ENCODE data around the gene PYCARD. TPM values are rescaled to one million over a fixed set of nuclear protein-coding genes. Genes with fewer than 3 reads are reported as not detected.
"Not testable (repeated sequence)": the region's sequence is repeated elsewhere in the genome, so short reads cannot be mapped to it uniquely, and the experiment has no call there.

PYCARD gene
- polyA plus RNA-seq, 12 donors, result 3.8 to 28.0 (median 6.0) TPM; not detected in 1

DNA sequence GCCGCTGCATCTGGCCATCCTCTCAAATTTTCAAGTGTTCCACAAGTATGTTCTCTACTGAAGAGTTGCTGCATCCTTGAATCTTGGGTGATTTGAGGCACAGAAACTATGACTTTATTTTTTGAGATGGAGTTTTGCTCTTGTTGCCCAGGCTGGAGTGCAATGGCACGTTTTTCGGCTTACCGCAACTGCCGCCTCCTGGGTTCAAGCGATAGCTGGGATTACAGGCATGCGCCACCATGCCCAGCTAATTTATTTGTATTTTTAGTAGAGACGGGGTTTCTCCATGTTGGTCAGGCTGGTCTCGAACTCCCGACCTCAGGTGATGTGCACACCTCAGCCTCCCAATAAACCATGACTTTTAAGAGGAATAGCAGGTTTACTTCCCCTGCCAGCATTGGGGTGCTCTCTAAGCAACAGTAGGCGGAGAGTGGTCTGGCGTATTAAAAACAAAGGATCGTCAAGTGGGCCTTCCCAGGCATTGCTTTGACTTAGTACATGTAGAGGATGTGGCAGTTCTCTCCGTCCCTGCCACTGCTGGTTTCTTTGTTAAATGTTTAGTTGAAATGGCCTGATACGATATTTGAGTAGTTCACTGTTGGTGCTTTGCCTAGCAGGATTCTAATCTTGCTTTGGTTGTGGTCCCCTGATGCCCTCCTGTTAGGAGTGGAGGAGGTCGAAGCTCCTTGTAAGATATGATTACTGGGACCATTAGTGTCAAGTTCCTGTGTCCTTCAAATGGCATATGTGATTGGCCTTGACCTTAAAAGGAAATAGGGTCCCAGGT lies 9.5 kb downstream of the PYCARD start:
- no peak for DNase-seq

GRCh38 chr16:31191697-31192428 lies 10.7 kb downstream of the PYCARD start:
- DNase-seq, result no peak

DNA sequence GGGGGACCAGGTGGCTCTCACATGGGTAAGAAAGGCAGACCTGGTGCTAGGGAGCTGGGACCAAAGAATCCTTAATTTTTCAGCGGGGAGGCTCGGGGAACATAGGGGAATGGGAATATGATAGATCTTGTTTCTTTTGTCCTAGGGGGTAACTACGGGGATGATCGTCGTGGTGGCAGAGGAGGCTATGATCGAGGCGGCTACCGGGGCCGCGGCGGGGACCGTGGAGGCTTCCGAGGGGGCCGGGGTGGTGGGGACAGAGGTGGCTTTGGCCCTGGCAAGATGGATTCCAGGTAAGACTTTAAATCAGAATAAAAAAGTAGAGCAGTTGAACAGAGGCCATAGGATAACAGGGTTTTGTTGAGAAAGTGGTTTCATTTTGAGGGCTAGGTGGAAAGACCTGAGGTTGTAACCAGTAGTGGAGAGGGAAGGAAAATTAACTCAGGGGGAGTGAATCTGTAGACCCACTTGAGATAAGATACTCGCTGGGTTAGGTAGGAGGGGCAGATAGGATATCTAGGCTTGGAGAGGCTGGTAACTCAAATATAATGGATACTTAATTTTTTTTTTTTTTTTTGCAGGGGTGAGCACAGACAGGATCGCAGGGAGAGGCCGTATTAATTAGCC lies 11.6 kb downstream of the PYCARD start:
- no peak for DNase-seq

DNA sequence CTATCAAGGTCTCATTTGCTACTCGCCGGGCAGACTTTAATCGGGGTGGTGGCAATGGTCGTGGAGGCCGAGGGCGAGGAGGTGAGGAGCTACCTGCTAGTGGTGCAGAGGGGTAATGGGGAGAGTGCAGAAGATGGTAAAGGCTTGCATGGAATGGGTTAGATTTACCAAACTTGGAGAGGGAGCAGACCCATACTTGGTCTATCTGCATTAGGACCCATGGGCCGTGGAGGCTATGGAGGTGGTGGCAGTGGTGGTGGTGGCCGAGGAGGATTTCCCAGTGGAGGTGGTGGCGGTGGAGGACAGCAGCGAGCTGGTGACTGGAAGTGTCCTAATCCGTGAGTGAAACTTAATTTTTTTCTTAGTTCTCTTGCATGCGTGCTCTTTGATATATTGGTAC lies 12.5 kb downstream of the PYCARD start:
- no peak for DNase-seq

DNA sequence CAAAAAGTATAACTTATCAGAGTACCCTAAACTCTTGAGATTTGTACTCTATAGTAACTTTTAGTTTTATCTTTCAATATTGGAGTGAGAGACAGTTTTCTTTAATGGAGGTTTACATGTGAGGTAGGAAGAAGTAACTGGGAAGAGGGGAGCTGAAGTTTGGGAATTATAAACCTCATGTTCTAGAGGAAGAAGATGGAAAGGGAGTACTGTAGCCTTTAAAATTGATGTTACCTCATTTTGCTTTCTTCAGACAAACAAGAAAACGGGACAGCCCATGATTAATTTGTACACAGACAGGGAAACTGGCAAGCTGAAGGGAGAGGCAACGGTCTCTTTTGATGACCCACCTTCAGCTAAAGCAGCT lies 13.2 kb downstream of the PYCARD start:
- DNase-seq, result no peak

GRCh38 chr16:31188450-31189411 lies 13.8 kb downstream of the PYCARD start:
- no peak for DNase-seq

DNA sequence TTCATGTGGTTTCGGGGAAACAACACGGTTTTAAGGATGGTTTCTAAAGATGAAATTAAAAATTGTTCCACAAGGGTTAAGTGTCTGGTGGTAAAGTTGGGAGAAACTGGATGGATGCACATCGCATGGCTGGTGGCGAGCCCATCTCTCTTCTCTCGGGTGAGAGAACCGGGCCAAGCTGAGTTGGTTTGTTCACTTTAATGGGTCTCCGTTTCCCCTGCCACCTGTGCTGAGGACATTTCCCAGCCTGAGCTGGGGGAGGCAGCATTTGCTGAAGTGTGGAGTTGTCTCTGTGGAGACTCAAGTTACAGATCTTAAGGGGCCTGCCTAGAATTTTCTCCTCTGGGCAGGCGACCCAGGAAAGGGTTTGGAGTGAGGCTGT lies 14.8 kb downstream of the PYCARD start:
- DNase-seq, result no peak

- DNase-seq, result no peak
These were observed 15.4 kb downstream of the PYCARD start for GRCh38 chr16:31186930-31187807.

- no peak for DNase-seq
These were observed 16.4 kb downstream of the PYCARD start for GRCh38 chr16:31186176-31186575.

- no peak for DNase-seq
These were observed 17.2 kb downstream of the PYCARD start for GRCh38 chr16:31185339-31185738.

DNA sequence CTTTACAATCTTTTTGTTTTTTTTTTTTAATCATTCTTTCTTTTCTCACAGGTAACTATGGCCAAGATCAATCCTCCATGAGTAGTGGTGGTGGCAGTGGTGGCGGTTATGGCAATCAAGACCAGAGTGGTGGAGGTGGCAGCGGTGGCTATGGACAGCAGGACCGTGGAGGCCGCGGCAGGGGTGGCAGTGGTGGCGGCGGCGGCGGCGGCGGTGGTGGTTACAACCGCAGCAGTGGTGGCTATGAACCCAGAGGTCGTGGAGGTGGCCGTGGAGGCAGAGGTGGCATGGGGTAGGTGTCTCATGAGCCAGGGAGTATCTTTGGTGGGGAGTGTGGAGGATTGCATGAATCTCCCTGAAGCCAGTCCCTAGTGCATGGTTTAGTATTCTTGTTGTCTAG lies 17.7 kb downstream of the PYCARD start:
- DNase-seq, result no peak

GRCh38 chr16:31183432-31184428 lies 18.8 kb downstream of the PYCARD start:
- DNase-seq, result no peak

DNA sequence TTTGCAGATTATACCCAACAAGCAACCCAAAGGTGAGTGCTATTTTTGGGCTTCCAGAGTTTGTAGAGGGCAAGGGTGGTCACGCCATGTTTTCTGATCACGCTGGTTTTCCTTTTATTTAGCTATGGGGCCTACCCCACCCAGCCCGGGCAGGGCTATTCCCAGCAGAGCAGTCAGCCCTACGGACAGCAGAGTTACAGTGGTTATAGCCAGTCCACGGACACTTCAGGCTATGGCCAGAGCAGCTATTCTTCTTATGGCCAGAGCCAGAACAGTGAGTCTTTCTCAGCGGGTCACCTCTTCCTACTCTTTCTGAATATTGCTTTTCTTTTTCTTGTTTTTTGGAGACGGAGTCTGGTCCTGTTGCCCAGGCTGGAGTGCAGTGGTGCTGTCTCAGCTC lies 20.2 kb downstream of the PYCARD start:
- DNase-seq, result no peak

DNA sequence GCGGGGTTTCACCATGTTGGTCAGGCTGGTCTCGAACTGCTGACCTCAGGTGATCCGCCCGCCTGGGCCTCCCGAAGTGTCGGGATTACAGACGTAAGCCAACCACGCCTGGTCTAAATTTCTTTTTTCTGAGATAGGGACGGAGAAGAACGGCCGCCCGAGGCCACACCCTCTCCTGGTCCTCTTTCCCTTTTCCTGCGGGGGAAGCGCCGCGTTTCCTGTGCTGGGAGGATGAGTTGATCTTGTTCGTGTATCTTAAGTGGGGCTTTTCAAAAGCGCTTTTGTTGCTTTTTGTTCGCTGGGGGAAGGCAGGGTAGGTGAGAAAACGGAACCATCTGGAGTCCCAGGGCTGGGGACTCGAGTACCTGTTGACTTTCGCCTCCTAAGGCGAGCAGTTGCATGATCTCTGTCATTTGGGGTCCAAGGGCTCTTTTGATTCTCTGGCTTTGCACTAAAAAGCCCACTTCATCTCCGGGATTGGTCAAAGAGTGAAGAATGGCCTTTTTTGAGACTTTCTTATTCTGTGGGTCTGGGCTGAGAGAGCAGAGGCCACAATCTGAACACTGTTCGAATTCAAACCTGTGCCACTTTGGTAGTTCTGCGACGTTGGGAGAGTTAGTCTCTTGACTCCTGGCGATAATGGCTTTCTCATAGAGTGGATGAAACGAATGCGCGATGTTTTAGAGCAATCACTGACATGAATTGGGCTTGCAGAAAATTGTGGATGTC lies 21.3 kb downstream of the PYCARD start:
- no peak for DNase-seq

- peak; percentile 98 for DNase-seq
These were observed 22.7 kb downstream of the PYCARD start, which contains the start of gene FUS for GRCh38 chr16:31179747-31180459. FUS (plus strand) TSS chr16:31180139; CDS start chr16:31180215, 76 bp downstream.

- no peak for DNase-seq
These were observed 23.3 kb downstream of the PYCARD start for GRCh38 chr16:31179219-31179746.

- DNase-seq, result no peak
These were observed 25.4 kb downstream of the PYCARD start for GRCh38 chr16:31177136-31177535.

DNA sequence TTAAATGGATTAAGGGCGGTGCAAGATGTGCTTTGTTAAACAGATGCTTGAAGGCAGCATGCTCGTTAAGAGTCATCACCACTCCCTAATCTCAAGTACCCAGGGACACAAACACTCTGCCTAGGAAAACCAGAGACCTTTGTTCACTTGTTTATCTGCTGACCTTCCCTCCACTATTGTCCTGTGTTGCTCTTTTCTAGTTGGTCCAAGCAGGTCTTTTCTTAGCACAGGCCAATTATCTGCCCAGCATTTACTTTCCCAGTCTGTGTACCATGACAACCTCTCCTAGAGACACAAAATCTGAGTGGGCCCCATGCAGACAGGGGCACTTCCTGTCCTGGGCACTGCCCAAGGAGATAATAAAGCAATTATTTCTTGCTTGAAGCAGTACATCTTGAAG lies 32.5 kb downstream of the PYCARD start:
- DNase-seq, result not testable (repeated sequence)

All from muscle of arm (tissue), 12 donors.